Fibroblast of lung (primary cell): ENCODE data around the gene DLG2.

Experiments
- EZH2 ChIP-seq: IDR thresholded peaks from 2 replicates; pipeline ENCODE4 v1.5.1; 2012; ENCODE audit warnings: low read length, control low read depth, mild to moderate bottlenecking; ENCODE audit errors: missing control alignments
- TF ChIP-seq, protein P1 (sequence below), 2 donors: IDR thresholded peaks in 1 of 2; conservative IDR thresholded peaks in 1 of 2; 1 replicate in 1 of 2; 2 replicates in 1 of 2; pipeline ENCODE4 v1.5.1; 2011 to 2012; ENCODE audit warnings: low read length in 2 of 2, control low read depth in 1 of 2, inconsistent platforms in 1 of 2, low read depth in 1 of 2, mild to moderate bottlenecking in 1 of 2

DNA sequence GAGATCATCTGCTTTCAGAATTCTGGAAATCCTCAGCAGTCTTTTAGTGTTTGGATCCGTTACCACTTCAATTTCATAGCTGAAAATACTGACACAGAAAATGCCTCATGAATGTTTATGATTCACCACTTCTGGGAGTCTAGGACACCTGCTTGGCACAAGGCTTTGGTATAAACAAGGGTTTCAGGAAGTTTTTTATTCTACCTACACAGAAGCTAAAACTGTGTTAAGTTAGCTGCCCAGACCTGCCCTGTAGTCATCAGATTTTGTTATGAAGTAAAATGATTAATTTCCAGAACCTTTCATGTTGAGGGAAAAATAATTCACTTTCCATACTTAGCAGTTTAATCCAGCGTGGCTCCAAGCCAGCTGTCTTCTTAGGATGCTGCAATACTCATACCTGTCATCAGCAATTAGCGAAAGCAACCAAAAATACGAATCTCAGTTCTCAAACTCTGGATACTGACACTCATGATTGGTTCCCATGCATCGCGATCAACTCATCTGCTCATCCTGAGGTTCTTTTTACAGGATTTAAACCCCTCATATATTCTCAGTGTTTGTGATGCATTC lies 1882.4 kb downstream of the DLG2 start:
- TF ChIP-seq, protein P1, sequence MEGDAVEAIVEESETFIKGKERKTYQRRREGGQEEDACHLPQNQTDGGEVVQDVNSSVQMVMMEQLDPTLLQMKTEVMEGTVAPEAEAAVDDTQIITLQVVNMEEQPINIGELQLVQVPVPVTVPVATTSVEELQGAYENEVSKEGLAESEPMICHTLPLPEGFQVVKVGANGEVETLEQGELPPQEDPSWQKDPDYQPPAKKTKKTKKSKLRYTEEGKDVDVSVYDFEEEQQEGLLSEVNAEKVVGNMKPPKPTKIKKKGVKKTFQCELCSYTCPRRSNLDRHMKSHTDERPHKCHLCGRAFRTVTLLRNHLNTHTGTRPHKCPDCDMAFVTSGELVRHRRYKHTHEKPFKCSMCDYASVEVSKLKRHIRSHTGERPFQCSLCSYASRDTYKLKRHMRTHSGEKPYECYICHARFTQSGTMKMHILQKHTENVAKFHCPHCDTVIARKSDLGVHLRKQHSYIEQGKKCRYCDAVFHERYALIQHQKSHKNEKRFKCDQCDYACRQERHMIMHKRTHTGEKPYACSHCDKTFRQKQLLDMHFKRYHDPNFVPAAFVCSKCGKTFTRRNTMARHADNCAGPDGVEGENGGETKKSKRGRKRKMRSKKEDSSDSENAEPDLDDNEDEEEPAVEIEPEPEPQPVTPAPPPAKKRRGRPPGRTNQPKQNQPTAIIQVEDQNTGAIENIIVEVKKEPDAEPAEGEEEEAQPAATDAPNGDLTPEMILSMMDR (conservative IDR thresholded peaks at IDR 0.05 in 1 of 2, IDR thresholded peaks at IDR 0.05 in 1 of 2; ENCODE audit: low read depth in 1 of 2, low read length in 2 of 2) = no peak
- no peak for TF ChIP-seq EZH2
